Panc1 (cell line): Measurements from ENCODE around the gene TIMP3.

Experiments used
- POLR2AphosphoS5 ChIP-seq: IDR thresholded peaks from 2 replicates; pipeline ENCODE4 v1.6.1; 2012; ENCODE audit warnings: mild to moderate bottlenecking, low read depth, low read length, moderate library complexity
- TF ChIP-seq, protein P1 (sequence below): fragments of 450-650 bp; IDR thresholded peaks from 2 replicates; pipeline ENCODE4 v1.5.1; 2017; ENCODE audit warnings: mild to moderate bottlenecking

- TF ChIP-seq, protein P1, sequence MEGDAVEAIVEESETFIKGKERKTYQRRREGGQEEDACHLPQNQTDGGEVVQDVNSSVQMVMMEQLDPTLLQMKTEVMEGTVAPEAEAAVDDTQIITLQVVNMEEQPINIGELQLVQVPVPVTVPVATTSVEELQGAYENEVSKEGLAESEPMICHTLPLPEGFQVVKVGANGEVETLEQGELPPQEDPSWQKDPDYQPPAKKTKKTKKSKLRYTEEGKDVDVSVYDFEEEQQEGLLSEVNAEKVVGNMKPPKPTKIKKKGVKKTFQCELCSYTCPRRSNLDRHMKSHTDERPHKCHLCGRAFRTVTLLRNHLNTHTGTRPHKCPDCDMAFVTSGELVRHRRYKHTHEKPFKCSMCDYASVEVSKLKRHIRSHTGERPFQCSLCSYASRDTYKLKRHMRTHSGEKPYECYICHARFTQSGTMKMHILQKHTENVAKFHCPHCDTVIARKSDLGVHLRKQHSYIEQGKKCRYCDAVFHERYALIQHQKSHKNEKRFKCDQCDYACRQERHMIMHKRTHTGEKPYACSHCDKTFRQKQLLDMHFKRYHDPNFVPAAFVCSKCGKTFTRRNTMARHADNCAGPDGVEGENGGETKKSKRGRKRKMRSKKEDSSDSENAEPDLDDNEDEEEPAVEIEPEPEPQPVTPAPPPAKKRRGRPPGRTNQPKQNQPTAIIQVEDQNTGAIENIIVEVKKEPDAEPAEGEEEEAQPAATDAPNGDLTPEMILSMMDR, result no peak
- TF ChIP-seq POLR2AphosphoS5, result no peak
Measured at GRCh38 chr22:32888976-32889375, 87.5 kb downstream of the TIMP3 start.
